GM04503 (cell line): ENCODE data around the gene PTPRE.

Experiments used
- DNase-seq: peaks from one replicate; pipeline ENCODE4 v3.0.0-alpha.2; 2012; ENCODE audit warnings: low read depth

PTPRE gene

DNA sequence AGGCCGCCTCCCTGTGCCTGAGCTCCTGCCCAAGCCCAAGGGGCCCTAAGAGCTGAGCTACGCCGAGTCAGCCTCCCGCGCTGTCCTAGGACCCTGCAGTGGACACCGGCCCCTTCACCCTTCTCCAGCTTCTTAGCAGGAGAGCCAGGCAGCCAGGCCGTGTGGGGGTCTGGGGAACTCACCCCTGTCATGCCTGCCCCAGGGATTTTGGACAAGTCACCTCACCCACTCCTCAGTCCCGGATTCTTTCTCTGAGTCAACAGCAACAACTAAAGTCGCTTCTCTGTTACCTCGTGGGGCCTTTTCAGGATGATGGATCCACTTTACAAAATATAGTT lies 140.0 kb downstream of the PTPRE start:
- no peak for DNase-seq

DNA sequence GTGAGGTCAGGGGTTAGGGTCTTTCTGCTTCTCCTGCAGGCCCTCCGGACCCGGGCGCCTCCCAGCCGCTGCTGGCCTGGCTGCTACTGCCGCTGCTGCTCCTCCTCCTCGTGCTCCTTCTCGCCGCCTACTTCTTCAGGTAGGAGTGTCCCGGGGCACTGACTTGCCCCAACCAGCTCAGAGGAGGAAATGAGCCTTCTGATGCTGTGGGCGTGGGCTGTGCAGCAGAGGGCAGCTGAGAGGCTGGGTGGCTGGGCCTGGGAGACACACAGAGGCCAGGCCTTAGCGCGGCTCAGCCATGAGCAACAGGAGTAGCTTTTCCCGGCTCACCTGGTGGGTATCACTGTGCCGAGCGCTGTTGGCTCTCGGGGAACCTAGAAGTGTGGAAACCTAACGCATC lies 140.4 kb downstream of the PTPRE start:
- no peak for DNase-seq

DNA sequence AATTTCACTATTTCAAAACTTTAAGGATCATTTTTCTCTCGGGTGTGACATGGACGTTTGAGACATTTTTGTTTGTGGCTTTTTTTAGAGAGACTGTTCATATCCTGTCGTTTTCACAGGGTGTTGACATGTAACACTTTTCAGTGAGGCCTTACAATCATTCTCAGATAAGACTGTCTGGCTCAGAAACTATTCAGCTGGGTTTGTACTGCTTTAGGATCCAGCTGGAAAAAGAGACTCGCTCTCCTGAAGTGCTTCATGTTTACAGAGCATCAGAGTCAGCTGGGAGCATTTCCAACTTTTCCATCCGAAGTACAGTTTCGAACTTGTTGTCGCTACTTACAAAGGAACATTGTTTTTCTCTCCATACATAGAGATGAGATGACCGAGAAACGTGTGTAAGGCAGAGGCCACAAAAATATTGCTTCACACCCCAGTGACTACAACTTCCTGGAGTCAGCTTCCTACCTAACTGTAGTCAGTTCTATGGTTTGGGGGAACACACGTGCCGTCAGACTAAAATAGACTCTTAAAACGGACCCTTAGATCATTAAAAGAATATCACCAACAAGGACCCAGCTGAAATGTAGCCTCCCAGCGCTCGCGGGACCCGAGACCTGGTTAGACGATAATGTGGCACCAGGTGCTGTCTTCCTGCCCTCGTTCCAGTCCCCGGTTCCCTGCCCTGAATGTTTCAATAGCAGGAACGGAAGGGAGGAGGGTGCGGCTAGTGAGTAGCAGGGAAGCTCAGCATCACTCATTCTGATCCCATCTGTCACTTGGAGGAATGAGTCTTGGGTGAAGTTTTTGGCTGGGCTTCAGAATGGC lies 141.3 kb downstream of the PTPRE start:
- peak; percentile 10 for DNase-seq

DNA sequence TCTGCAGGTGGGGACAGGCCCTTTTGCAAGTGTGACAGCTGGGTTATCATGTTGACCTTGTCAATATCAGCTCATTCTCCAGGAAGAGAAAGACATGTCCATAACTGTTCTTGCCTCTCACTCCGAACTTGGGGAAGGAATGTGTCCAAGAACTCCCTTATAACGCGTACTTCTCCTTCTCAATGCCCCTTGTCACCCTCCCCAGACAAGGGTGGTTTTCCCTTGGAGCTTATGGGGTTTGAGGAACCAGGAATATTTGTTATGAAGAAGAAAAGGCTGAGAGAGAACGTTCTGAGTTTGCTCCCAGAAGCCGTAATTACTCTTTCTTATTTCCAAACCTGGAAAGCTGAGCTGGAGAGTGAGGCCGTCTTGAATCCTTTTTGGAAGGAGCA lies 141.9 kb downstream of the PTPRE start:
- no peak for DNase-seq

DNA sequence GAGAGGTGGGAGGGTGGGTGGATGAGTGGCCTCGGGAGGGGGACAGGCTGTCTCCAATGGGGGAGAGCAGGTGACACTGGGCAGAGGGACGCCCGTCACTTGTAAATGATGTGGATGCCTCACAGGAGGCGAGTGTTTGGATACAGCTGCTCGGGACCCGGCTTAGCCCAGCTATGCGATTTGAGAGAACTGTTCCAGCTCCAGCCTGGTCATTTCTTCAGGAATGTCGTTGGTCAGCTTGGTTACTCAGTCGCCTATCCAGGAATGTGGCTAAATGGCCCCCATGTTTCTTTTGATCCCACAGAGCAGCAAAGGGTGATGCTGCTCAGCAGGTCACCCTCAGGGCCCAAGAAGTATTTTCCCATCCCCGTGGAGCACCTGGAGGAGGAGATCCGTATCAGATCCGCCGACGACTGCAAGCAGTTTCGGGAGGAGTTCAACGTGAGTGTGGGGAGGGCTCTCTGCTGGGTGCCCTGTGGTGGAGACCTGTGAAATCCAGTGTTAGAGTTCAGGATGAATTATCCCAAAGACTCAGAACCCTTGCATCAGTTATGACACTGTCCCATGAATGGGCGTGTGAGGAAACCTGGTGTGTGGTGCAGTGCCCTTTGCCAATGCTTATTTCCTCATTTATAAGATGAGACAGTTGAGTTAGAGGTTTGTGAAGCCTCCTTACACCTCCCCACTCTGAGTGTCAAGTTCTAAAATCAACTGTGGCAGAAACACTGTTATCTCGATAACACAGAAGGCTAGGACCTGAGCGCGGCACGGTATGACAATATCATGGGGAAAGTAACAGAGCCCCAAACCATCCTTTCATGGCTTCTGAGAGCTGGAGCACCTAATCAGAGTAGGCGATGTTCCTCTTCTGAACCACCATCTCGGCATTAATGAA lies 142.6 kb downstream of the PTPRE start:
- no peak for DNase-seq

DNA sequence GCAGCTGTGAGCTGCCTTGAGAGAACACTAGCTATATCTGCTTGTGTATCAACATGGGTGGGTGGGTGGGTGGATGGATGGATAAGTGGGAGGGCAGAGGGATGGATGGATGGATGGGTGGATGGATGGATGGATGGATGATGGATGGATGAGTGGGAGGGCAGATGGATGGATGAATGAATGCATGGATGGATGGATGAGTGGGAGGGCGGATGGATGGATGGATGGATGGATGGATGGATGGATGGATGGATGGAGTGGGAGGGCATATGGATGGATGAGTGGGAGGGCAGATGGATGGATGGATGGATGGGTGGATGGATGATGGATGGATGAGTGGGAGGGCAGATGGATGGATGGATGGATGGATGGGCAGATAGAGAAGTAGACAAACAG lies 143.2 kb downstream of the PTPRE start:
- no peak for DNase-seq

DNA sequence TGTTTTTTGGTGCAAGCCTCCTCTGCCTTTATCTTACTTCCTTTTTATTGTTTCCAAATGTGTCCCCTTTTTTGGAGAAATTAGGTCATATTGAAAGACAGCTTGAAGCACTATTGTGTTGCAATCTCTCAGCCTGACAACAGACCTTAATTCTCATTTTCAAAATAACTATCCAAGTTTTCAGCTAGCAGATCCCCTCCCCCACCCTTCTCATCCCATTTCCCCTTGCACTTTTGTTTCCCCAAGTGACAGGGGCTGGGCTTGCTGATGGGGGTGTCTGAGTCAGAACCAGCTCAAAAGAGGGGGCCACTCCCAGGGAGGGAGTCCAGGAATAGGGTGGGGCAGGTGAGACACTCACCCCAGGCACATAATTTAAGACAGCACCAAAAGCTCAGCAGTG lies 144.0 kb downstream of the PTPRE start:
- no peak for DNase-seq

DNA sequence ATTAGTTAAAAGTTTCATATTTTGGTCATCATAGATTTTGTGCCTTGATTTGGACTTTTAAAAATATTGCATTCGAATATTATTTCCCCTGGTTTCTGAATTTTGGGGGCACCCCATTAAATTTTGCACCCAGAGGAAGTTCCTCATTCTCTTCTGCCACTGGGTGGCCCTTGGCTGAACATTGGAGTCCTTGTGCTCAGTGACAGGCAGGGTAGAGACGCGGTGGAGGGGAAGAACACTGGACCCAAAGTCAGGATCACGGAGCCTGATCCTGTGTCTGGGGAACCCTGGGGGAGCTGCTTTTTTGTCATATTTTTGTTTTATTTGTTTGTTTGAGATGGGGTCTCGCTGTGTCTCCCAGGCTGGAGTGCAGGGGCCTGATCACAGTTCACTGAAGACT lies 144.6 kb downstream of the PTPRE start:
- DNase-seq = no peak

DNA sequence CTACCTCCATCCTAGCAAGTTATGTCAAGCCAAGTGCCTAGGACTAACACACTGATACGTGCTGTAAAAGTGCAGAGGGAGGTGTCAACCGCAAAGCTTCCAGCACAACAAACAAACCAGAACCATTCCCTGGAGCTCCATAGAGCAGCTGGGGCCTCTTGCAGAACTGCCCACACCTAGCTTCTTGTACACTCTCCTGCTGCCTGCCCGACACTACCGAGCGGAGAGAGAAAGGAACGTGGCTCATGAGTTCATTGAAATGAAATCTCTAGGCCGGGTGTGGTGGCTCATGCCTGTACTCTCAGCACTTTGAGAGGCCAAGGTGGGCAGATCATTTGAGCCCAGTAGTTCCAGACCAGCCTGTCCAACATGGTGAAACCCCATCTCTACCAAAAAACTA lies 145.8 kb downstream of the PTPRE start:
- DNase-seq = no peak

DNA sequence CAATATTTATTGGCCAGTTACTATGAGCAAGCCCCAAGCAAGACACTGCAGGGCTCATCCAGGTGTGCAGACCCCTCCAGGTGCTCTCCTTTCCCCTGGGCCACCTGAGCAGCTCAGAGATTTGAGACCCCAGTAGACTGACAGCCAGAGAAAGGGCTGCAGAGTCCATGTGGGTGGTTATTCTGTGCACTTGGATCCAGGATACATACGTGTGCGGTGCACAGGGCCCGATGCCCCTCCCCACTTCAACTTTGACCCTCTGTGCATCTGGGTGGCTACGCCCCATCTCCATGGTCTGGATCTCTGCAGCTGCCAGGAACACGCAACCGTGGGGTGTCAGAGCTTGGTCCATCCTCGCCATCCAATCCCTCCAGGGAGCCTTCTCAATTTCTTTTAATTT lies 146.5 kb downstream of the PTPRE start:
- no peak for DNase-seq

DNA sequence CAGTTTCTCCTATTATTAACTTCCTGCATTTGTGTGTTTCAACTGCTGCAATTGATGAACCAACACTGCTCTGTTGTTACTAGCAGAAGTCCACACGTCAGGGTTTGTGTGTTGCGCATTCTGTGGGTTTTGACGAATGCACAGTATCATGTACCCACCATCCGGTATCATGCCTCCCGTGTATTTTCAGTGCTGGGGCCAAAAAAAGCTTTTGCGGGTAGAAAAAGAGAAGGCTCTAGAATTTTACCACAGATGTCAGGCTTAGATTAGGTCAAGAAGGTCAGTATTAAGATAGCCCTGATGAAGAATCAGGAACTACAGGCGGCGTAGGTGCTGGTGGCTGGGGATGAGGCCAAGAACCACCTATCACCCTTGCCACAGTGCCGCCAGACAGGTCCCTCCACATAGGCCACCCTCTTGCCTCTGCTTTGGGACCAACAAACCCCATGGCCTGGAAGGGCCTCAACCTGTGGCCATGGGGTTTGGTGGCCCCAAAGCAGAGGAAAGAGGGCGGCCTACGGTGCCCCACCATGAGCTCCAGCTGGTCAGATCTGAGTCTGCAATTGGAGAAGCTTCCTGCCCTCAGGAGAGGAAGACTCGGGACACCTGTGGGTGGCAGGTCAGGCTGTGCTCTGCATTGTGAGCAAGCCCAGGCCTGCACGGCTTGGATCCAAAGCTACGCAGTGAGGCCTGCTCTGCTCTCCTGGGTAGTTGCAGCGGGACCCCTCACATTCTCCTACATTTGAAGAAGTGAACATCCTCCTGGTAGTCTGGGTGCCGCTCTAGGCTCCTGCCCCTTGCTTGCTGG lies 147.5 kb downstream of the PTPRE start:
- DNase-seq = no peak

DNA sequence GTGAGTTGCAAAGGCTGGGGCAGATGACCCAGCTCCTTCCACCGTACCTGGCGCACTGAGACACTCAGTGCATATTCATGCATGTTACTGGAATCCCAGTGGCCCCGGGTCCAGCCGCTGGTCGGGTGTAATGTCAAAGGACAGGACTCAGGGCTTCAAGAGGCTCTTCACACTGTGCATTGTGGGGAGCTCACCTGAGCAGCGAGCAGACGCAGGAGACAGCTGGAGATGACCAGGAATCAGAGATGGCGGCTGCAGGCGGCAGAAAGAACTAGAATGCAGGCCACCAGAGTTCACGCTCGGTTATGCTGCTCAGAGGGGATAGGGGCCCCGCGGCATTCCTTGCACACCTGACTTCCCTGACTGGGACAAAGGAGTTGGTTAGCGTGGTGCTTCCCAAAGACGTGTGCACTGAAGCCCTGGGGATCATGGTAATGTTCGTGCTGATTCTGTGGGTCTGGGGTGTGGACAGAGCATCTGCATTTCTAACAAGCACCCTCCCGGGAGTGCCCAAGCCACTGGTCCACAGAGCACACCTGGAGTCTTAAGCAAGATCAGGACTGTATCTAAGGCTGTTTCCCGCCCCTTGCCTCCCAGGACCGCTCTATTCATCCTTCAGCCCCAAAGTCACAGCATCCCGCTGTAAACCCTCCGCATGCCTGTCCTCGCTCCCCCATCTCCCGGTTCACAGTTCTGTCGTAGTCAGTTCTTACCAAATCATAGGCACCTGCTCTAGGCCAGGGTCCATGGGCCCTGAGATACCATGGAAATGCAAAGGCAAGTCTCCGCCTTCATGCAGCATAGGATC lies 148.4 kb downstream of the PTPRE start:
- DNase-seq = no peak

DNA sequence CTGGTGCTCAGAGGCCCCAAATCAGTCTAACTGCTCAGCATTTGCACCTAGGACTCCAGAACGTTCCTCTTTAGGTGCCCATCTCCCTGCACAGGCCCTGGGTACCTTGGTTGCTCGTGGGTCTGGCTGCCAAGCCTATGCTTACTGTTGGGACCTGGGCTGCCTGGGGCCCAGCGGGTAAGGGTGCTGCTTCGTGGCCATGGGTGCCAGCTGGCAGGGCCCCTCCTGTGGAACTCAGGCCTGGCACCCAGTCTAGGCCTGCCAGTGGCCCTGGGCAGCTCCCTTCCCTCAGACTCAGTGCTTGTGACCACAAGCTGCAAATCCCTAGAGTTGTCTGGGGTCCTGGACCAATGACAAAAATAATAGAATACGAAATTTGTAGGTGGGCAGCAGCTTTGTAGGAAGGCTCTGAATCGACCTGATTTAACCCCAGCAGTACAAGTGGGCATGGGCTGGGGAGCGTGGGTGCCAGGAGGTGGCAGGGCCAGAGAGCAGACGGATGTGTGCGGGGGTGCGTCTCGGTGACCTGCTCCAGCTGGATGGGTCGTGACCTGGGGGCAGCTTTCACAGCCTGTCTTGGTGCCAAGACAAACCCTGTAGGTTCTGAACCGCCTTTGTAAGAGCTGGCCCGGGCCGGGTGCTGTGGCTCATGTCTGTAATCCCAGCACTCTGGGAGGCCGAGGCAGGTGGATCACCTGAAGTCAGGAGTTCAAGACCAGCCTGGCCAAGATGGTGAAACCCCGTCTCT lies 149.6 kb downstream of the PTPRE start:
- DNase-seq = no peak

DNA sequence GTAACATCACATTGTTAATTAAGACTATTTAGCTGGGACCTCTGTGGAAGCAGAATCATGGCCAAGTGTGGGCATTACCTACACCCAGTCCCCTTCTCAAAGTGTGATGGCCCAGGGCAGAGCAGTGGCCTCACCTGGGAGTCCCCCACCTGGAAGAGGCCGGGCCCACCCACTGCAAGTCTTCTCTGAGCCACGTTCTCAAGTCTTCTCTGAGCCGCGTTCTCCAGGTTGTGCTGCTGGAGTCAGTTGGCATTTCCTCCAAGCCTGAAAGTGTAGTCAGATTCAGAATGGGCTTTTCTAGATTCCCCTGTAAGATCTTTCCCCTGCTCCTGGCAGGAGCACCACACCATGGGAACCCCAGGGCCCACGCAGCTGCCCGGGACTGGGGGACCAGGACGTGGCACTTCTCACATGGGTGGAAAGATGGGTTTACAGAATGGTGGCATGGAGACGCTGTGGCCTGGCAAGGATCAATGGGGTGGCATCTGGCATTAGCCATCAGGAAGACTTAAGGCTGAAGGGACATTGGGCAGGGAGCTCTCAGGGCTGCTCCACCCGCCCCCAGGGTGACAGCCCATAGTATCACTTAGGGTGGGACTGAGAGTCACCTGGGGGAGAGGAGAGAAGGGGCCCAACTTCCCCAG lies 151.3 kb downstream of the PTPRE start:
- DNase-seq = no peak

DNA sequence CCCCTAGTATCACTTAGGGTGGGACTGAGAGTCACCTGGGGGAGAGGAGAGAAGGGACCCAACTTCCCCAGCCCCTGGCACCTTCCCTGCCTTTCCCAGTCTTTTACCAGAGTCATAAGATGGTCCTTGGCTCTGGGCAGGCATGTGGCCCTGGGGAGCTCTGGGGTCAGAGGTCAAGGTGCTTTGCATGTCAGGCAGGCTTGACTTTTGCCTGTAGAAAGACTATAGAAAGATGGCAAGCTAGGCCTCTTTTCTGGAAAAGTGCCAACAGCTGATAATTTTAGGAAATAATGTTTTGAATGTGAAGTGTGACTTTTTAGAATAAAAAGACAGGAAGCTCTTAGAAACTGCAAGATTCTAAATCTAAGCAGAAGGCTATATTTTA lies 151.8 kb downstream of the PTPRE start:
- DNase-seq = no peak

DNA sequence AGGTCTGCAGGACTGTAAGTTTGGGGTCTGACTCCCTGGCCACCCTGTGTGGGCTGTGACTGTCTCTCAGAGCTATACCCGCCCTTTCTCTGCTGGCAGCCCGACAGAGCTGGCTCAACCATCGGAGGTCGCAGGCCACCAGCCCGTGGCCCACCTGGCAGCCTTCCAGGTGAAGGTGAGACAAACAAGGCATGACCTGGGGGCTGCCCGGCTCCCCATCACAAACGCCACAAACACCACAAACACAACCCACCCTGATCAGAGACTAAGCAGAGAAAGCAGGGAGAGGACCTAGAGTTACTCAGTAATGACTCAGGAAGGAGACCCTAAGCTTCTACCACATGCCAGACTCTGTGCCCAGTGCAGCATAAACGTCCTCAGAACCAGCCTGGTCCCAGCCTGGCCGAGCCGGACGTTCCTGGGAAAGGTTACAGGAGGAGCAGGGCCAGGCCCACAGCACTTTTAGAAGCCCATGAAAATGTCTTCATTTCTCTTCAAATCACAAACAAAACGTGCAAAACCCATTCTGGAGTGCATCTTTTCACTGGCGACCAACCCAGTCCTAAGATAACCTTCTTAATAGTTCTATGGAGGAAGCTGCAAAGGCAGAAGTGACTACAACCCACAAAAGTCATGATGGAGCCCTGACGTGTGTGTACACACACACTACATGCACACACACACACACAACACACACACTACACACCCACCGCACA lies 152.5 kb downstream of the PTPRE start:
- no peak for DNase-seq

DNA sequence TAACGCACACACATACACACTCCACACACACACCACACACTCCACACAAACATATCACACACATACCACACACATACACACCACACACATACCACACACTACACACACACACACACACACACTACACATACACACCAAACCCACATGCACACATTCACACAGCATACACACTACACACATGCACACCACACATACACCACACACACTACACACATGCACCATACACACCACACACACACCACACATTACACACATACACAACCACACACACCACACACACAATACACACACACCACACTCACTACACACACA lies 153.0 kb downstream of the PTPRE start:
- DNase-seq = no peak

DNA sequence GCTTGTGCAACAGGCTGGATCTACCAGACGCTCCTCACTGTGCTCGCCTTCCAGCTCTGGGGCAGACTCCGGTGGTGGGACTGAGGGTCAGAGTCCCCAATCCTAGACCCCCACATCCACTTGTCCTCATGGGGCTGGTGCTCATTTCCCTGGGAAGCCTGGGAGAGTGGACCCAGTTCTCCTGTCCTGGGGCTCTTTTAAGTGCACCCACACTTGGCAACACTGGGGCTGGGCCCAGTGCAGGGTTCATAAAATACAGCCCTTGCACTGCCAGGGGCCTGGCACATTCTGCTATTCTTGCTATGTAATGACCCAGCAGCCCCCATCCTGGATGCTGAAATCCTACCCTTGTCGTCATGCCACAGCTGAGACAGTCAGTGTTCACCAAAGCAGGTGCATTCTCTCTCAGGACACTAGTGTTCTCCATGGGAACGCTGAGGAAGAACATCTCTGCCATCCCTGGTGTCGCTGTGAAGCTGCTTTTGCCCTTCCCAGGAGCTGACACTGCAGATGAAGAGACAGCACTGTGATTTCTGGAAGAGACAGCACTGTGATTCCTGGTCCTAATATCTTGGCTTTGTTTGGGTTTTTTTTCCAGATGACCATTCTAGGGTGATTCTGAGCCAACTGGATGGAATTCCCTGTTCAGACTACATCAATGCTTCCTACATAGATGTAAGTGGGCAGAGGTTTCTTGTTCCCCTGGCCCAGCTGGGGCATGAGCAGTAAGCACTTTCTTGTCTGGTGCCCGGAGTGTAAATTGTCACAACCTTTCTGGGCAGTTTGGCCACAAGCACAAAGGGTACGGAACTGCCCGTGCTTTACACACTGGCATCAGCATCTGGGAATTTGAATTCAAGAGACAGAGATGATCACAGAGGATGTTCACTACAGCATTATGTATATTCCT lies 153.7 kb downstream of the PTPRE start:
- no peak for DNase-seq
